Activated CD8-positive, alpha-beta memory T cell treated with anti-CD3 and anti-CD28 coated beads for 4 hours (primary cell): Measurements from ENCODE around the gene PNRC1.
"Not testable (repeated sequence)": the region's sequence is repeated elsewhere in the genome, so short reads cannot be mapped to it uniquely, and the experiment has no call there.

Source experiments
- DNase-seq, 2 donors: peaks; one replicate each; pipeline ENCODE4 v3.0.0-alpha.2; 2020; ENCODE audit warnings: low read depth in 2 of 2

Gene PNRC1

GRCh38 chr6:89110284-89110683 is 29.7 kb downstream of the PNRC1 start:
- no peak for DNase-seq

GRCh38 chr6:89111933-89112332 is 31.4 kb downstream of the PNRC1 start:
- no peak for DNase-seq

- no peak for DNase-seq
These were observed 36.2 kb downstream of the PNRC1 start for GRCh38 chr6:89116702-89117101.

- DNase-seq = peak in 1 of 2 donors; percentile 4
These were observed 36.9 kb downstream of the PNRC1 start, which contains the start of gene SRSF12 for GRCh38 chr6:89117211-89118108. Gene SRSF12, minus strand, starts transcription at chr6:89118071. Its CDS starts 184 bp downstream, at chr6:89117887.

GRCh38 chr6:89118931-89119330 is 38.4 kb downstream of the PNRC1 start:
- DNase-seq = no peak

- DNase-seq = no peak
These were observed 39.8 kb downstream of the PNRC1 start for GRCh38 chr6:89120371-89120770.

- no peak for DNase-seq
These were observed 41.4 kb downstream of the PNRC1 start for GRCh38 chr6:89121934-89122333.

GRCh38 chr6:89122625-89123024 is 42.1 kb downstream of the PNRC1 start:
- DNase-seq = no peak

GRCh38 chr6:89128256-89128671 is 47.7 kb downstream of the PNRC1 start:
- DNase-seq = not testable (repeated sequence)

- DNase-seq = no peak
These were observed 51.0 kb downstream of the PNRC1 start for GRCh38 chr6:89131599-89131998.

GRCh38 chr6:89132057-89132456 is 51.5 kb downstream of the PNRC1 start:
- DNase-seq = no peak

- no peak for DNase-seq
These were observed 53.4 kb downstream of the PNRC1 start for GRCh38 chr6:89133981-89134380.

- no peak for DNase-seq
These were observed 54.2 kb downstream of the PNRC1 start for GRCh38 chr6:89134723-89135122.
